ENCODE results near the gene CACNA1H. TPM values are rescaled to one million over a fixed set of nuclear protein-coding genes. Genes with fewer than 3 reads are reported as not detected.

The CACNA1H gene
- total and polyA plus RNA-seq, 3 donors from 2014 or later: 41.1 to 69.0 (median 55.9) TPM

GRCh38 chr16:1117926-1118325 is 35.0 kb upstream of the CACNA1H start:
- no peak for DNase-seq
- TF ChIP-seq POLR2A (IDR thresholded peaks at IDR 0.05) (no peak), CTCF (IDR thresholded peaks at IDR 0.05) (no peak)
- WGBS, 2 donors: 45 to 64% methylated on average over 11 to 16 of the region's 19 CpGs

GRCh38 chr16:1119129-1119528 is 33.8 kb upstream of the CACNA1H start:
- Histone ChIP-seq H3K4me1 (peaks cover 8% of the 10 kb centered on the region), H3K27ac (no peak overlapping the region), H3K36me3 (ENCODE audit: low read depth, missing control alignments) (no peaks in the 10 kb centered on the region), H3K9me3 (no peaks in the 10 kb centered on the region), H3K4me3 (no peak overlapping the region), H3K27me3 (no peaks in the 10 kb centered on the region)
- intact Hi-C loops (cut with DNase I; ENCODE audit: low total_unique reads): no loop called here
- DNase-seq: no peak
- TF ChIP-seq CTCF (IDR thresholded peaks at IDR 0.05) (no peak), POLR2A (IDR thresholded peaks at IDR 0.05) (no peak)
- WGBS, 2 donors: 80 to 84% methylated on average over 1 to 19 of the region's 19 CpGs

More at GRCh38 chr16:1117926-1118325, 35.0 kb upstream of the CACNA1H start:
- H3K9me3 ChIP-seq: no peaks in the 10 kb centered on the region
- H3K27me3 ChIP-seq: no peaks in the 10 kb centered on the region
- intact Hi-C loops (cut with DNase I; ENCODE audit: low total_unique reads): no loop called here
- no peaks in the 10 kb centered on the region for H3K36me3 ChIP-seq (ENCODE audit: low read depth, missing control alignments)
- no peak overlapping the region for H3K27ac ChIP-seq
- H3K4me1 ChIP-seq: peaks cover 8% of the 10 kb centered on the region
- H3K4me3 ChIP-seq: no peak overlapping the region

GRCh38 chr16:1119766-1120576 is 32.9 kb upstream of the CACNA1H start:
- no peaks in the 10 kb centered on the region for H3K27me3 ChIP-seq

GRCh38 chr16:1120577-1120941 is 32.3 kb upstream of the CACNA1H start:
- WGBS, 2 donors: 71 to 95% methylated on average over 7 to 22 of the region's 22 CpGs
- H3K4me3 ChIP-seq: no peak overlapping the region
- intact Hi-C loops (cut with DNase I; ENCODE audit: low total_unique reads): no loop called here
- H3K36me3 ChIP-seq (ENCODE audit: low read depth, missing control alignments): no peaks in the 10 kb centered on the region
- no peak overlapping the region for H3K27ac ChIP-seq
- H3K9me3 ChIP-seq: no peaks in the 10 kb centered on the region
- TF ChIP-seq CTCF (IDR thresholded peaks at IDR 0.05): no peak
- TF ChIP-seq POLR2A (IDR thresholded peaks at IDR 0.05): no peak
- no peaks in the 10 kb centered on the region for H3K27me3 ChIP-seq
- DNase-seq: no peak
- peaks cover 8% of the 10 kb centered on the region for H3K4me1 ChIP-seq

More at GRCh38 chr16:1119766-1120576, 32.9 kb upstream of the CACNA1H start:
- intact Hi-C loops (cut with DNase I; ENCODE audit: low total_unique reads): no loop called here
- Histone ChIP-seq H3K27ac (no peak overlapping the region), H3K4me1 (peaks cover 8% of the 10 kb centered on the region), H3K9me3 (no peaks in the 10 kb centered on the region), H3K36me3 (ENCODE audit: low read depth, missing control alignments) (no peaks in the 10 kb centered on the region), H3K4me3 (no peak overlapping the region)
- 72 to 87% methylated on average over 18 to 34 of the region's 35 CpGs for WGBS, 2 donors
- DNase-seq: no peak
- no peak for TF ChIP-seq POLR2A (IDR thresholded peaks at IDR 0.05)
- TF ChIP-seq CTCF (IDR thresholded peaks at IDR 0.05): no peak

GRCh38 chr16:1121009-1121408 is 31.9 kb upstream of the CACNA1H start:
- intact Hi-C loops (cut with DNase I; ENCODE audit: low total_unique reads): no loop called here
- WGBS, 2 donors: 83 to 85% methylated on average over 9 to 23 of the region's 23 CpGs
- Histone ChIP-seq H3K27me3 (no peaks in the 10 kb centered on the region), H3K9me3 (no peaks in the 10 kb centered on the region), H3K36me3 (ENCODE audit: low read depth, missing control alignments) (no peaks in the 10 kb centered on the region), H3K27ac (no peak overlapping the region), H3K4me1 (peaks cover 8% of the 10 kb centered on the region), H3K4me3 (no peak overlapping the region)
- DNase-seq: no peak
- no peak for TF ChIP-seq CTCF (IDR thresholded peaks at IDR 0.05)
- no peak for TF ChIP-seq POLR2A (IDR thresholded peaks at IDR 0.05)

All from testis (tissue), 3 donors.